Measurements from ENCODE around the gene MTF1. TPM values are rescaled to one million over a fixed set of nuclear protein-coding genes. Genes with fewer than 3 reads are reported as not detected.

The MTF1 gene
- polyA plus RNA-seq, 2 donors, result 3.2 to 5.6 TPM

GRCh38 chr1:37858931-37859506 lies 373 bp downstream of the MTF1 start:
- Histone ChIP-seq H3K27ac (ENCODE audit: low read depth in 2 of 2, low read length in 1 of 2) (peak overlapping the region; percentile 98), H3K4me3 (ENCODE audit: low read depth in 1 of 2, low read length in 2 of 2) (peak overlapping the region; percentile 82 to 99), H3K4me1 (ENCODE audit: control insufficient read depth in 2 of 2, insufficient read depth in 2 of 2, low read length in 1 of 2) (peaks cover 0 to 5% of the 10 kb centered on the region in 2 donors), H3K36me3 (ENCODE audit: control insufficient read depth in 2 of 2, insufficient read depth in 2 of 2, low read length in 1 of 2) (peaks cover 6 to 8% of the 10 kb centered on the region in 2 donors), H3K9me3 (ENCODE audit: control insufficient read depth in 2 of 2, insufficient read depth in 1 of 2, low read depth in 1 of 2, low read length in 1 of 2) (no peaks in the 10 kb centered on the region), H3K27me3 (ENCODE audit: control insufficient read depth in 1 of 2, insufficient read depth in 2 of 2, low read length in 2 of 2) (no peaks in the 10 kb centered on the region)
- 2% methylated on average over 20 to 21 of the region's 21 CpGs for WGBS, 2 donors

- no peaks in the 10 kb centered on the region for H3K27me3 ChIP-seq (ENCODE audit: control insufficient read depth in 1 of 2, insufficient read depth in 2 of 2, low read length in 2 of 2)
- WGBS, 2 donors, result 93 to 97% methylated on average over 6 of the region's 6 CpGs
- H3K27ac ChIP-seq (ENCODE audit: low read depth in 2 of 2, low read length in 1 of 2), result no peak overlapping the region
- H3K4me3 ChIP-seq (ENCODE audit: low read depth in 1 of 2, low read length in 2 of 2), result no peak overlapping the region
- H3K4me1 ChIP-seq (ENCODE audit: control insufficient read depth in 2 of 2, insufficient read depth in 2 of 2, low read length in 1 of 2), result no peaks in the 10 kb centered on the region
- H3K36me3 ChIP-seq (ENCODE audit: control insufficient read depth in 2 of 2, insufficient read depth in 2 of 2, low read length in 1 of 2), result peaks cover 3 to 7% of the 10 kb centered on the region in 2 donors
- H3K9me3 ChIP-seq (ENCODE audit: control insufficient read depth in 2 of 2, insufficient read depth in 1 of 2, low read depth in 1 of 2, low read length in 1 of 2), result no peaks in the 10 kb centered on the region
These were observed 5.0 kb downstream of the MTF1 start for GRCh38 chr1:37854406-37854805.

- Histone ChIP-seq H3K27me3 (ENCODE audit: control insufficient read depth in 1 of 2, insufficient read depth in 2 of 2, low read length in 2 of 2) (no peaks in the 10 kb centered on the region), H3K36me3 (ENCODE audit: control insufficient read depth in 2 of 2, insufficient read depth in 2 of 2, low read length in 1 of 2) (peaks cover 3 to 7% of the 10 kb centered on the region in 2 donors), H3K9me3 (ENCODE audit: control insufficient read depth in 2 of 2, insufficient read depth in 1 of 2, low read depth in 1 of 2, low read length in 1 of 2) (no peaks in the 10 kb centered on the region), H3K4me3 (ENCODE audit: low read depth in 1 of 2, low read length in 2 of 2) (no peak overlapping the region), H3K4me1 (ENCODE audit: control insufficient read depth in 2 of 2, insufficient read depth in 2 of 2, low read length in 1 of 2) (no peaks in the 10 kb centered on the region), H3K27ac (ENCODE audit: low read depth in 2 of 2, low read length in 1 of 2) (no peak overlapping the region)
These were observed 6.2 kb downstream of the MTF1 start for GRCh38 chr1:37853157-37853556.

GRCh38 chr1:37851782-37852210 lies 7.6 kb downstream of the MTF1 start:
- 64 to 74% methylated on average over 2 of the region's 2 CpGs for WGBS, 2 donors
- Histone ChIP-seq H3K27ac (ENCODE audit: low read depth in 2 of 2, low read length in 1 of 2) (peak overlapping the region; percentile 51 to 71), H3K4me1 (ENCODE audit: control insufficient read depth in 2 of 2, insufficient read depth in 2 of 2, low read length in 1 of 2) (no peaks in the 10 kb centered on the region), H3K9me3 (ENCODE audit: control insufficient read depth in 2 of 2, insufficient read depth in 1 of 2, low read depth in 1 of 2, low read length in 1 of 2) (no peaks in the 10 kb centered on the region), H3K4me3 (ENCODE audit: low read depth in 1 of 2, low read length in 2 of 2) (no peak overlapping the region), H3K36me3 (ENCODE audit: control insufficient read depth in 2 of 2, insufficient read depth in 2 of 2, low read length in 1 of 2) (peaks cover 3% of the 10 kb centered on the region in 2 donors), H3K27me3 (ENCODE audit: control insufficient read depth in 1 of 2, insufficient read depth in 2 of 2, low read length in 2 of 2) (no peaks in the 10 kb centered on the region)

- Histone ChIP-seq H3K4me1 (ENCODE audit: control insufficient read depth in 2 of 2, insufficient read depth in 2 of 2, low read length in 1 of 2) (no peaks in the 10 kb centered on the region), H3K4me3 (ENCODE audit: low read depth in 1 of 2, low read length in 2 of 2) (no peak overlapping the region), H3K27ac (ENCODE audit: low read depth in 2 of 2, low read length in 1 of 2) (peak overlapping the region; percentile 50 to 71), H3K9me3 (ENCODE audit: control insufficient read depth in 2 of 2, insufficient read depth in 1 of 2, low read depth in 1 of 2, low read length in 1 of 2) (no peaks in the 10 kb centered on the region), H3K36me3 (ENCODE audit: control insufficient read depth in 2 of 2, insufficient read depth in 2 of 2, low read length in 1 of 2) (peaks cover 3% of the 10 kb centered on the region in 2 donors), H3K27me3 (ENCODE audit: control insufficient read depth in 1 of 2, insufficient read depth in 2 of 2, low read length in 2 of 2) (no peaks in the 10 kb centered on the region)
These were observed 8.1 kb downstream of the MTF1 start for GRCh38 chr1:37851262-37851661.

GRCh38 chr1:37850352-37850955 lies 8.9 kb downstream of the MTF1 start:
- Histone ChIP-seq H3K9me3 (ENCODE audit: control insufficient read depth in 2 of 2, insufficient read depth in 1 of 2, low read depth in 1 of 2, low read length in 1 of 2) (no peaks in the 10 kb centered on the region), H3K4me3 (ENCODE audit: low read depth in 1 of 2, low read length in 2 of 2) (no peak overlapping the region), H3K4me1 (ENCODE audit: control insufficient read depth in 2 of 2, insufficient read depth in 2 of 2, low read length in 1 of 2) (no peaks in the 10 kb centered on the region), H3K36me3 (ENCODE audit: control insufficient read depth in 2 of 2, insufficient read depth in 2 of 2, low read length in 1 of 2) (peaks cover 3% of the 10 kb centered on the region in 2 donors), H3K27me3 (ENCODE audit: control insufficient read depth in 1 of 2, insufficient read depth in 2 of 2, low read length in 2 of 2) (no peaks in the 10 kb centered on the region), H3K27ac (ENCODE audit: low read depth in 2 of 2, low read length in 1 of 2) (peak overlapping the region; percentile 71 to 90)
- 73 to 80% methylated on average over 6 of the region's 6 CpGs for WGBS, 2 donors

GRCh38 chr1:37849480-37849879 lies 9.9 kb downstream of the MTF1 start:
- 82 to 84% methylated on average over 3 of the region's 3 CpGs for WGBS, 2 donors
- peaks cover 2 to 3% of the 10 kb centered on the region in 2 donors for H3K36me3 ChIP-seq (ENCODE audit: control insufficient read depth in 2 of 2, insufficient read depth in 2 of 2, low read length in 1 of 2)
- H3K9me3 ChIP-seq (ENCODE audit: control insufficient read depth in 2 of 2, insufficient read depth in 1 of 2, low read depth in 1 of 2, low read length in 1 of 2), result no peaks in the 10 kb centered on the region
- no peaks in the 10 kb centered on the region for H3K4me1 ChIP-seq (ENCODE audit: control insufficient read depth in 2 of 2, insufficient read depth in 2 of 2, low read length in 1 of 2)
- no peaks in the 10 kb centered on the region for H3K27me3 ChIP-seq (ENCODE audit: control insufficient read depth in 1 of 2, insufficient read depth in 2 of 2, low read length in 2 of 2)
- H3K27ac ChIP-seq (ENCODE audit: low read depth in 2 of 2, low read length in 1 of 2), result peak overlapping the region in 1 of 2 donors; percentile 71
- H3K4me3 ChIP-seq (ENCODE audit: low read depth in 1 of 2, low read length in 2 of 2), result no peak overlapping the region

GRCh38 chr1:37846647-37847339 lies 12.6 kb downstream of the MTF1 start:
- no peak overlapping the region for H3K27ac ChIP-seq (ENCODE audit: low read depth in 2 of 2, low read length in 1 of 2)
- no peak overlapping the region for H3K4me3 ChIP-seq (ENCODE audit: low read depth in 1 of 2, low read length in 2 of 2)
- H3K9me3 ChIP-seq (ENCODE audit: control insufficient read depth in 2 of 2, insufficient read depth in 1 of 2, low read depth in 1 of 2, low read length in 1 of 2), result no peaks in the 10 kb centered on the region
- WGBS, 2 donors, result 71 to 83% methylated on average over 4 of the region's 4 CpGs
- no peaks in the 10 kb centered on the region for H3K27me3 ChIP-seq (ENCODE audit: control insufficient read depth in 1 of 2, insufficient read depth in 2 of 2, low read length in 2 of 2)
- H3K36me3 ChIP-seq (ENCODE audit: control insufficient read depth in 2 of 2, insufficient read depth in 2 of 2, low read length in 1 of 2), result peaks cover 0 to 3% of the 10 kb centered on the region in 2 donors
- H3K4me1 ChIP-seq (ENCODE audit: control insufficient read depth in 2 of 2, insufficient read depth in 2 of 2, low read length in 1 of 2), result no peaks in the 10 kb centered on the region

GRCh38 chr1:37845786-37846185 lies 13.6 kb downstream of the MTF1 start:
- Histone ChIP-seq H3K4me1 (ENCODE audit: control insufficient read depth in 2 of 2, insufficient read depth in 2 of 2, low read length in 1 of 2) (no peaks in the 10 kb centered on the region), H3K27me3 (ENCODE audit: control insufficient read depth in 1 of 2, insufficient read depth in 2 of 2, low read length in 2 of 2) (no peaks in the 10 kb centered on the region), H3K27ac (ENCODE audit: low read depth in 2 of 2, low read length in 1 of 2) (no peak overlapping the region), H3K4me3 (ENCODE audit: low read depth in 1 of 2, low read length in 2 of 2) (no peak overlapping the region), H3K36me3 (ENCODE audit: control insufficient read depth in 2 of 2, insufficient read depth in 2 of 2, low read length in 1 of 2) (peaks cover 0 to 8% of the 10 kb centered on the region in 2 donors), H3K9me3 (ENCODE audit: control insufficient read depth in 2 of 2, insufficient read depth in 1 of 2, low read depth in 1 of 2, low read length in 1 of 2) (no peaks in the 10 kb centered on the region)
- 71 to 73% methylated on average over 3 of the region's 3 CpGs for WGBS, 2 donors

Data from esophagus (tissue), 2 donors.